Motor neuron (in vitro differentiated cells): ENCODE data around the gene CRYBG2. TPM values are rescaled to one million over a fixed set of nuclear protein-coding genes. Genes with fewer than 3 reads are reported as not detected.

Source experiments
- ATAC-seq, 8 experiments: fragments of 200-7000 bp; cut with Tn5 transposase; replicated peaks in 6 of 8; 2 replicates each; pipeline ENCODE4 v1.8.0; 2021; ENCODE audit warnings: mild to moderate bottlenecking in 8 of 8, moderate library complexity in 8 of 8
- H3K27ac ChIP-seq, 2 donors: fragments of 250-450 bp; sonication (Bioruptor Pico); 2 replicates each; pipeline ENCODE4 v1.9.0; 2021; ENCODE audit warnings: antibody characterized with exemption in 2 of 2, mild to moderate bottlenecking in 2 of 2, moderate library complexity in 1 of 2
- H3K4me1 ChIP-seq, 2 donors: fragments of 250-450 bp; sonication (Bioruptor Pico); replicated peaks in 1 of 2; 2 replicates each; pipeline ENCODE4 v1.6.1; 2021; ENCODE audit warnings: antibody characterized with exemption in 2 of 2, mild to moderate bottlenecking in 2 of 2, moderate library complexity in 1 of 2
- H3K4me3 ChIP-seq, 5 donors: fragments of 250-450 bp; sonication (Bioruptor Pico); 2 replicates each; pipeline ENCODE4 v1.9.0; 2021; ENCODE audit warnings: antibody characterized with exemption in 5 of 5, mild to moderate bottlenecking in 5 of 5, moderate library complexity in 4 of 5
- WGBS, 10 experiments: fragments of 450-650 bp; shearing (Covaris generic); methylation state at CpG; one replicate each; pipeline ENCODE4 v1.0.0; 2022; 5-methylcytosine and 5-hydroxymethylcytosine counted together
- in situ Hi-C, 9 experiments: fragments of 400-800 bp; cut with MboI; loops; one replicate each; pipeline ENCODE4 v1.15.0; 2021; ENCODE audit warnings: low sequenced_read_pairs in 9 of 9, low pct_unique_long_range_greater_than_20kb in 2 of 9; ENCODE audit not compliant: unreplicated experiment in 9 of 9
- total RNA-seq, 8 experiments: library from RNA; unstranded; fragments of 300-600 nt; gene quantifications; 2 replicates each; pipeline versions ENCODE4 v1.2.3 to v1.2.4, GENCODE V29; 2022

Gene CRYBG2
- total RNA-seq, 8 experiments from 2014 or later = 0.25 to 3.5 (median 2.1) TPM

- in situ Hi-C loops = loop anchor here in 1 of 9 experiments (25.0 kb wide), 1 partner anchor 109 kb away; no protein-coding TSS in a partner anchor
- 0 to 100% (median 80%) methylated on average over 1 to 4 of the region's 4 CpGs; no CpG with 5 or more reads in 3 of the 10 experiments for WGBS, 10 experiments
- Histone ChIP-seq H3K27ac (no peak overlapping the region), H3K4me1 (peaks cover 23 to 30% of the 10 kb centered on the region in 2 donors), H3K4me3 (no peak overlapping the region)
- ATAC-seq = peak in 3 of 8 experiments; percentile 18 to 26 (median 23)
These were observed 75.6 kb downstream of the CRYBG2 start for GRCh38 chr1:26278303-26278702.

GRCh38 chr1:26277719-26278118 lies 76.2 kb downstream of the CRYBG2 start:
- peaks cover 23 to 30% of the 10 kb centered on the region in 2 donors for H3K4me1 ChIP-seq

GRCh38 chr1:26277261-26277661 lies 76.7 kb downstream of the CRYBG2 start:
- WGBS, 10 experiments = 90 to 100% (median 100%) methylated on average over 1 to 3 of the region's 3 CpGs; no CpG with 5 or more reads in 5 of the 10 experiments
- H3K27ac ChIP-seq = no peak overlapping the region
- in situ Hi-C loops = loop anchor here in 1 of 9 experiments (25.0 kb wide), 1 partner anchor 110 kb away; no protein-coding TSS in a partner anchor
- ATAC-seq = no peak
- H3K4me3 ChIP-seq = no peak overlapping the region
- peaks cover 23 to 30% of the 10 kb centered on the region in 2 donors for H3K4me1 ChIP-seq

More at GRCh38 chr1:26277719-26278118, 76.2 kb downstream of the CRYBG2 start:
- in situ Hi-C loops = loop anchor here in 1 of 9 experiments (25.0 kb wide), 1 partner anchor 110 kb away; no protein-coding TSS in a partner anchor
- Histone ChIP-seq H3K4me3 (no peak overlapping the region), H3K27ac (no peak overlapping the region)
- no peak for ATAC-seq
- 20 to 100% (median 100%) methylated on average over 1 of the region's 1 CpG; no CpG with 5 or more reads in 4 of the 10 experiments for WGBS, 10 experiments

GRCh38 chr1:26276432-26276838 lies 77.5 kb downstream of the CRYBG2 start:
- peak in 1 of 8 experiments; percentile 2 for ATAC-seq
- in situ Hi-C loops = loop anchor here in 1 of 9 experiments (25.0 kb wide), 1 partner anchor 111 kb away; no protein-coding TSS in a partner anchor
- Histone ChIP-seq H3K4me1 (peaks cover 19 to 23% of the 10 kb centered on the region in 2 donors), H3K27ac (no peak overlapping the region), H3K4me3 (no peak overlapping the region)
- 0 to 100% (median 100%) methylated on average over 1 to 2 of the region's 2 CpGs; no CpG with 5 or more reads in 4 of the 10 experiments for WGBS, 10 experiments

GRCh38 chr1:26275580-26276431 lies 78.1 kb downstream of the CRYBG2 start:
- in situ Hi-C loops = loop anchor here in 1 of 9 experiments (25.0 kb wide), 1 partner anchor 111 kb away; no protein-coding TSS in a partner anchor

GRCh38 chr1:26274801-26275425 lies 79.0 kb downstream of the CRYBG2 start:
- in situ Hi-C loops = loop anchor here in 1 of 9 experiments (25.0 kb wide), 1 partner anchor 112 kb away; no protein-coding TSS in a partner anchor
- Histone ChIP-seq H3K4me3 (no peak overlapping the region), H3K27ac (no peak overlapping the region), H3K4me1 (peaks cover 8 to 12% of the 10 kb centered on the region in 2 donors)
- ATAC-seq = no peak
- WGBS, 10 experiments = 82 to 100% (median 87%) methylated on average over 1 to 11 of the region's 11 CpGs; no CpG with 5 or more reads in 2 of the 10 experiments

More at GRCh38 chr1:26275580-26276431, 78.1 kb downstream of the CRYBG2 start:
- ATAC-seq = peak; percentile 11 to 47 (median 23)
- H3K4me3 ChIP-seq = no peak overlapping the region
- H3K4me1 ChIP-seq = peaks cover 12 to 17% of the 10 kb centered on the region in 2 donors
- no peak overlapping the region for H3K27ac ChIP-seq
- WGBS, 10 experiments = 0 to 84% (median 77%) methylated on average over 1 to 3 of the region's 3 CpGs; no CpG with 5 or more reads in 1 of the 10 experiments

Other genes with a start within 250 kb of the CRYBG2 start
- gene PDIK1L, start 242.3 kb downstream of the CRYBG2 start, total RNA-seq = 10 to 100 TPM in 6 of 8 experiments, 1 to 10 TPM in 2; 1.7 to 33.5 (median 24.1) TPM
- 1 to 10 TPM in 1 of 8 experiments, under 1 TPM in 7; 0.15 to 1.1 (median 0.52) TPM for gene FAM110D, start 195.1 kb downstream of the CRYBG2 start, total RNA-seq
- 1 to 10 TPM in 2 of 8 experiments, under 1 TPM in 3, not detected in 3; 0.54 to 1.3 (median 0.92) TPM for gene C1orf232, start 185.2 kb downstream of the CRYBG2 start, total RNA-seq
- gene ZNF593, start 184.2 kb downstream of the CRYBG2 start, total RNA-seq = 100 to 1,000 TPM in 1 of 8 experiments, 10 to 100 TPM in 7; 29.9 to 109 (median 47.4) TPM
- 1 to 10 TPM in 7 of 8 experiments, under 1 TPM in 1; 0.54 to 5.7 (median 3.5) TPM for gene ZNF593OS, start 182.3 kb downstream of the CRYBG2 start, total RNA-seq
- 1 to 10 TPM in 5 of 8 experiments, under 1 TPM in 3; 0.24 to 5.2 (median 2.1) TPM for gene CNKSR1, start 176.6 kb downstream of the CRYBG2 start, total RNA-seq
- gene CATSPER4, start 163.5 kb downstream of the CRYBG2 start, total RNA-seq = under 1 TPM in 2 of 8 experiments, not detected in 6; 0.08 to 0.52 TPM
- gene CEP85, start 119.9 kb downstream of the CRYBG2 start, total RNA-seq = 10 to 100 TPM in 7 of 8 experiments, 1 to 10 TPM in 1; 8.6 to 39.1 (median 19.6) TPM
- 100 to 1,000 TPM in 1 of 8 experiments, 10 to 100 TPM in 7; 34.1 to 125 (median 45.5) TPM for gene SH3BGRL3, start 74.0 kb downstream of the CRYBG2 start, total RNA-seq
- 10 to 100 TPM in 6 of 8 experiments, 1 to 10 TPM in 2; 5.0 to 28.2 (median 13.7) TPM for gene UBXN11, start 47.5 kb downstream of the CRYBG2 start, total RNA-seq
- gene CD52, start 36.2 kb downstream of the CRYBG2 start, total RNA-seq = under 1 TPM in 3 of 8 experiments, not detected in 5; 0.49 to 0.76 (median 0.71) TPM
- 1 to 10 TPM in 1 of 8 experiments, under 1 TPM in 4, not detected in 3; 0.27 to 1.4 (median 0.63) TPM for gene ZNF683, start 18.6 kb upstream of the CRYBG2 start, total RNA-seq
- 10 to 100 TPM in 1 of 8 experiments, 1 to 10 TPM in 3, under 1 TPM in 4; 0.14 to 66.0 (median 2.9) TPM for gene LIN28A, start 56.7 kb upstream of the CRYBG2 start, total RNA-seq
- gene DHDDS, start 78.2 kb upstream of the CRYBG2 start, total RNA-seq = 10 to 100 TPM; 42.7 to 86.2 (median 53.1) TPM
- gene HMGN2, start 118.3 kb upstream of the CRYBG2 start, total RNA-seq = 1,000 to 10,000 TPM in 1 of 8 experiments, 100 to 1,000 TPM in 7; 105 to 1,573 (median 517) TPM
- gene RPS6KA1, start 175.6 kb upstream of the CRYBG2 start, total RNA-seq = 10 to 100 TPM in 2 of 8 experiments, 1 to 10 TPM in 6; 1.5 to 11.7 (median 6.0) TPM